Psoas muscle (tissue), 8 donors: ENCODE measurements around the gene FAM53B. TPM values are rescaled to one million over a fixed set of nuclear protein-coding genes. Genes with fewer than 3 reads are reported as not detected.

ENCODE experiments used
- ATAC-seq, 4 donors: fragments of 200-7000 bp; cut with Tn5 transposase; one replicate each; pipeline ENCODE4 v1.9.1; 2020; ENCODE audit warnings: moderate library complexity in 3 of 4, mild to moderate bottlenecking in 2 of 4
- DNase-seq, 2 donors: peaks; one replicate each; pipeline ENCODE4 v3.0.0-alpha.2; 2020
- H3K27ac ChIP-seq: fragments of 200-600 bp; one replicate; pipeline ENCODE4 v1.8.0; 2022
- H3K27me3 ChIP-seq, 3 donors: fragments of 200-600 bp in 1 of 3; one replicate each; pipeline versions ENCODE4 v1.6.1 to v1.8.0; 2013 to 2022; ENCODE audit warnings: low read length in 2 of 3, mild to moderate bottlenecking in 2 of 3, moderate library complexity in 1 of 3; ENCODE audit not compliant: insufficient read depth in 3 of 3
- H3K36me3 ChIP-seq, 2 donors: fragments of 200-600 bp in 1 of 2; one replicate each; pipeline versions ENCODE4 v1.6.1 to v1.8.0; 2013 to 2022; ENCODE audit warnings: low read depth in 1 of 2, mild to moderate bottlenecking in 1 of 2, moderate library complexity in 1 of 2; ENCODE audit not compliant: insufficient read depth in 1 of 2
- H3K4me1 ChIP-seq: fragments of 200-600 bp; one replicate; pipeline ENCODE4 v1.8.0; 2022
- H3K4me3 ChIP-seq: fragments of 200-600 bp; one replicate; pipeline ENCODE4 v1.8.0; 2022; ENCODE audit warnings: mild to moderate bottlenecking
- H3K9me3 ChIP-seq: fragments of 200-600 bp; one replicate; pipeline ENCODE4 v1.8.0; 2022
- WGBS, 3 donors: extraction: QIAGEN DNeasy Blood & Tissue Kit; methylation state at CpG; one replicate each; pipeline versions ENCODE4 v1.1.6 to v1.1.7; 2013; 5-methylcytosine and 5-hydroxymethylcytosine counted together
- intact Hi-C, 2 donors: fragments of 100-400 bp; cut with DNase I; formaldehyde crosslinking; loops; one replicate each; pipeline versions ENCODE4 v1.11.0 to v1.14.2; 2022
- polyA plus RNA-seq, 3 donors: library from polyadenylated mRNA; stranded (reverse); fragments of 200-250 nt; gene quantifications; one replicate each; pipeline ENCODE4 v1.2.3, GENCODE V29; 2013
- total RNA-seq, 4 donors: library from RNA; stranded (reverse); fragmentation: NEBNext Ultra II Directional in 2 of 4; extraction: Animal tissue kit (Norgen Biotek cat#: 25700) in 2 of 4; gene quantifications; one replicate each; pipeline versions ENCODE4 v1.2.1 to v1.2.4, GENCODE V29; 2021 to 2023
- TF ChIP-seq, protein P1 (sequence below): fragments of 200-600 bp; IDR thresholded peaks from one replicate; pipeline ENCODE4 v1.8.0; 2022; ENCODE audit warnings: antibody characterized with exemption
- donor health status: healthy with polysubstance abuse.
- donor health status: DM: no; HTN: no; CAD: no; lungs with moderate emphysema.
- donor health status: Bipolar disorder and iron deficiency.
- donor health status: healthy.
- donor health status: DM: yes; HTN: yes; CAD: no.
- donor health status: DM: no; HTN: no; CAD: no.
- donor health status: DM: no; HTN: no; CAD: no.
- donor health status: DM: yes; HTN: yes; CAD: no.

Gene FAM53B
- total and polyA plus RNA-seq, 7 donors = 31.0 to 178 (median 49.5) TPM

DNA sequence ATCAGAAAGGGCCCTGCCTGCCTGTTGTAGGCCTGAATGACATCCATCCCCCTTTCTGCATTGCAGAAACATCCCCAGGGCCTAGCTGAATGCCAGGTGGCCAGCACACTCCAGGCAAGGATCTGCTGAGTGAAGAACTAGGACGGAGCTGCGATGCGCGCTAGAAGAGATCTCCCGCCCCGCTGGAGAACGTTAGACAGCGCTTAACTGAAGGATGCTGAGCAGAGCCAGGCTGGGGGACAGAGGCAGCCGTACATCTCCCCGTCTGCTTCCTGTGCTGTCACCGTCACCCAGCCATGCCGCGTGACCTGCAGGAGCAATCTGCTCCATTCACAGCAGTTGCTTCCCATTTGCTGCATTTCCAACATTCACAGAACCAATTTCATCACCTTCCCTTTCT, 73.3 kb downstream of the FAM53B start:
- DNase-seq = peak in 1 of 2 donors; percentile 16
- Histone ChIP-seq H3K4me1 (peaks cover 87% of the 10 kb centered on the region), H3K9me3 (no peaks in the 10 kb centered on the region), H3K36me3 (no peaks in the 10 kb centered on the region), H3K27ac (peak overlapping the region; percentile 58), H3K4me3 (no peak overlapping the region), H3K27me3 (no peaks in the 10 kb centered on the region)
- intact Hi-C loops = loop anchor here in 1 of 2 donors (1.0 kb wide), 1 partner anchor 16 kb away; no protein-coding TSS in a partner anchor
- TF ChIP-seq, protein P1, sequence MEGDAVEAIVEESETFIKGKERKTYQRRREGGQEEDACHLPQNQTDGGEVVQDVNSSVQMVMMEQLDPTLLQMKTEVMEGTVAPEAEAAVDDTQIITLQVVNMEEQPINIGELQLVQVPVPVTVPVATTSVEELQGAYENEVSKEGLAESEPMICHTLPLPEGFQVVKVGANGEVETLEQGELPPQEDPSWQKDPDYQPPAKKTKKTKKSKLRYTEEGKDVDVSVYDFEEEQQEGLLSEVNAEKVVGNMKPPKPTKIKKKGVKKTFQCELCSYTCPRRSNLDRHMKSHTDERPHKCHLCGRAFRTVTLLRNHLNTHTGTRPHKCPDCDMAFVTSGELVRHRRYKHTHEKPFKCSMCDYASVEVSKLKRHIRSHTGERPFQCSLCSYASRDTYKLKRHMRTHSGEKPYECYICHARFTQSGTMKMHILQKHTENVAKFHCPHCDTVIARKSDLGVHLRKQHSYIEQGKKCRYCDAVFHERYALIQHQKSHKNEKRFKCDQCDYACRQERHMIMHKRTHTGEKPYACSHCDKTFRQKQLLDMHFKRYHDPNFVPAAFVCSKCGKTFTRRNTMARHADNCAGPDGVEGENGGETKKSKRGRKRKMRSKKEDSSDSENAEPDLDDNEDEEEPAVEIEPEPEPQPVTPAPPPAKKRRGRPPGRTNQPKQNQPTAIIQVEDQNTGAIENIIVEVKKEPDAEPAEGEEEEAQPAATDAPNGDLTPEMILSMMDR = no peak
- no peak for ATAC-seq
- WGBS, 3 donors = 61 to 81% (median 66%) methylated on average over 13 of the region's 13 CpGs

DNA sequence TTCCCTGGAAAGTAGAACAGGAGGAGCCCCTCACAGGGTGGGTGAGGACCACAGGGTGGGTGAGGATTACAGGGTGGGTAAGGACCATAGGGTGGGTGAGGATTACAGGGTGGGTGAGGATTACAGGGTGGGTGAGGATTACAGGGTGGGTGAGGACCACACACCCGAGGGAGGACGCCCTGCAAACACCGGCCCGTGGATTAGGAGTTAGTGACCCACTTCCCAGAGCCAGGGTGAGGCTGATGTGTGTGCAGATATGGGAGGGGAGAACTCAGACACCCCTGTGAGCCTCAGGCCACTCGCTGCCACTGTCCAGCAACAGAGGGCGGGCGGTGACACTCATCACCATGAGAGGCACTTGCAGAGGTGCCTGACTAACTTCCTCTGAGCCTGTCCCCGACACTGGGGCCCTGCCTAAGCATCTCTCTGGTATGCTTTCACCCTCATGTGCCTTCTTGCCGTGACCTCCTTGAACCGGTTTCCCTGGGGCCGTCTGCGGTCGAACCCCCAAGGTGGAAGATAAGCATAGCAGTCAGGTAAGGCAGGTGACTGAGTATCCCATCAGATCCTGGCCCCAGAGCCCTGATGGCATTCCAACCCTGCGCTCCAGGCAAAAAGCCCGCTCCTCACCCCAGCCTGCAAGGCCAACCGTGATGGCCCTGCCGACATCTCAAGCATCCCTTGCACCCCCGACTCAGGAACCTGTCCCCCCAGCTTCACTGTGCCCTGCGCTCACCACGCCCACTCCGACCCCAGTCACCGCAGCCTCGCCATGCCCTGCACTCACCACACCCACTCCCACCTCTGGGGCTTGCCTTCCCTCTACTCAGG, 74.1 kb downstream of the FAM53B start:
- Histone ChIP-seq H3K27ac (peak overlapping the region; percentile 13), H3K27me3 (no peaks in the 10 kb centered on the region), H3K9me3 (no peaks in the 10 kb centered on the region), H3K4me1 (peaks cover 79% of the 10 kb centered on the region), H3K4me3 (no peak overlapping the region), H3K36me3 (no peaks in the 10 kb centered on the region)
- TF ChIP-seq, protein P1 = no peak
- DNase-seq (peak in 1 of 2 donors; percentile 22), ATAC-seq (no peak)
- 79 to 87% (median 86%) methylated on average over 23 of the region's 23 CpGs for WGBS, 3 donors
- intact Hi-C loops = loop anchor here in 1 of 2 donors (1.0 kb wide), 1 partner anchor 17 kb away; no protein-coding TSS in a partner anchor

DNA sequence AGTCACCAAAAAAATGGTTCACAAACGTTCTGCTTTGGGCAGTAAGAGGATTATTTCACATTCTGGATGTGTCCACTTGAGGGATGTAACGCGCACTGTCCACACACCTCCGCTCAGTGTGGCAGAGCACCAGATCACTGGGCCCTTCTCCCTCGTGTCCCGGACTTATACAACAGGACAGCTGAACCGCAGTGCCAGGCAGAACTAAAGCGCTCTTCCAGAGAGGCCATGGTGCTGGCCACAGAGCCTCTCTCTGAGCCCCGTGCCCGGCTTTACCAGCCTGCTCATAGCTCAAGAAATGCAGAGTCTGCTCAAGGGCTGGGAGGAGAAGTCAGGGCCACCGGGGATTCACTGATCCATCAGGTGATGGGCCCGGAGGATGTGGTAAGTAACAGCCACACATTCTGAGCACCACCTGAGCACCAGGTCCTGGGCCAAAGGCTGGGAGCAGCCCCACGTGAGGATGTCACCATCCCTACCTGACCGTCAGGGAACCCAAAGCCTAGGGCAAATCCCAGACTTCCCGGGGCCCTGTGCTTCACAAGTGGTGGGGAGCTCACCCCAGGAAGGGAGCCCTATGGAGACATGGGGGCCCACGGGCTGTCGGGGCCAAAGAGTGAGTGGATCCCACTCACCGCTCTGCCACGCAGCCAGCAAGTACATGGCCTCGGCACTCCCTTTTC, 74.9 kb downstream of the FAM53B start:
- WGBS, 3 donors = 68 to 81% (median 70%) methylated on average over 20 of the region's 20 CpGs
- Histone ChIP-seq H3K27ac (peak overlapping the region; percentile 13), H3K27me3 (no peaks in the 10 kb centered on the region), H3K4me3 (no peak overlapping the region), H3K4me1 (peaks cover 74% of the 10 kb centered on the region), H3K9me3 (no peaks in the 10 kb centered on the region), H3K36me3 (no peaks in the 10 kb centered on the region)
- DNase-seq = peak in 1 of 2 donors; percentile 10
- peak in 3 of 4 donors; percentile 26 to 47 (median 27) for ATAC-seq
- TF ChIP-seq, protein P1 = no peak
- intact Hi-C loops = no loop called here

DNA sequence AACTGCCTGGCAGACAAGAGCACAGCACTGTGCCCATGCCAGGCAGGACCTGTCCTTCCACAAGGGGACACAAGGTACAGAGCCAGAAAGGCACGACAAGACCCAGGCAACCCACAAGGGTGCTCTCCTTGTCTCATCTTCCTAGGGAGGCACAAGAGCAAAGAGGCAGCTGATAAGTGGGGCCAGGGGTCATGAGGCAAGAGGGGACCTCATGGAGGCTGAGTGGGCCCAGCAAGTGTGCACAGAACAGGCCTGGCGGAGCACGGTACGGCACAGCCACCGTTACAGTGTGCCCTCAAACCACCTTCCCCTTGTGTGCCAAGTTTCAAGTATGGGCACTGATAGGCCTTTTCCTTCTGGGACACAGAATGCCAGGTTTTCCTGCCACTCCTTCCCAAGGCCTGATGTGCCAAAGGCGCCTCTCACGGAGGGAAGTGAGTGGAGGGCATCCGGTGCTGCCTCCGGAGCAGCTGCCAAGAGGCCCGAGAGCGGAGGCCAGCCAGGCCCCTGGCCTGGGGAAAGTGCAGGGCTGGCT, 75.6 kb downstream of the FAM53B start:
- TF ChIP-seq, protein P1 = no peak
- intact Hi-C loops = no loop called here
- Histone ChIP-seq H3K9me3 (no peaks in the 10 kb centered on the region), H3K36me3 (no peaks in the 10 kb centered on the region), H3K4me1 (peaks cover 72% of the 10 kb centered on the region), H3K27ac (peak overlapping the region; percentile 13), H3K27me3 (no peaks in the 10 kb centered on the region), H3K4me3 (no peak overlapping the region)
- WGBS, 3 donors = 38 to 48% (median 38%) methylated on average over 11 of the region's 11 CpGs
- DNase-seq = peak in 1 of 2 donors; percentile 13
- peak; percentile 4 to 25 (median 16) for ATAC-seq
